Measurements from ENCODE around the gene PADI2.

The PADI2 gene

DNA sequence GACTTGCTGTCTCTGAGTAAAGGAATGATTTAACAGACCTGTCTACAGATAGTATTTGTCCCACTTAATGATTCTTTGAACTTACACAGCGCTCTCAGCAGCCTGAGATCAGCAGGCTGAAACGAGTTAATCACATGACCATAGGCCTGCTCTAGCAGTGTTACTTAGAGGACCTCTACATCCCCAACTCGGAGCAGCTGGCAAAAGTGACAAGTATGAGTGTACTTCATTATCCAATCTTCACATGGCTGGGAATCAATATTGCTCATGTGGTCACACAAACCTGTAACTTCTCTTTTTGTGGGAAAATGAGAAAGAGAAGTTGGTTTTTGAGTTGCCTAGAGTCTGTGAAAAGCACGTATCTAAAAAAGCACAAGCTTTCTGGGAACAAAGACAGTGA is 96.1 kb downstream of the PADI2 start:
- no peak overlapping the region for H3K4me3 ChIP-seq (ENCODE audit: low read depth, low read length)
- no peaks in the 10 kb centered on the region for H3K4me1 ChIP-seq (ENCODE audit: control insufficient read depth, insufficient read depth, low read length)
- no peaks in the 10 kb centered on the region for H3K9me3 ChIP-seq (ENCODE audit: control insufficient read depth, insufficient read depth, low read length)
- H3K27me3 ChIP-seq (ENCODE audit: control insufficient read depth, insufficient read depth, low read length) = no peaks in the 10 kb centered on the region
- no peak overlapping the region for H3K9ac ChIP-seq (ENCODE audit: low read depth, low read length)
- H3K36me3 ChIP-seq (ENCODE audit: control insufficient read depth, insufficient read depth, low read length) = peaks cover 54% of the 10 kb centered on the region

DNA sequence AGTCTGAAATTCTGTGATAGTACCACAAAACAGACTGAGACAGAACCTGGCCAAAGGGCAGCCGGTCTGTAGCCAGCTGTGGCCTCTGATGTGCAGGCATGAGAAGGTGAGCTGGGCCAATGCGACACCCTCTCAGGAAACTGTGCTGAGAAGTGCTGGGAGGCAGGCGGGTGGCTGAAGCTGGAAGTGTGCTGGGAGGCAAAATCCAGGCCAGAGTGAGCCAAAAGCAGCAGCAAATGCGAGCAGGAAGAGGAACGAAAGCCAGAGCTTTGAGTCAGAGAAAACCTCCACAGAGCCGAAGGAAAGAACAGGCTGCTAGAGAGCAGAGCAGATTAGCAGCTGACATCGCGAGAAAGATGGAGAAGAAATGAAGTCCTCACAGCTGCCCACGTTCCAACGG is 97.4 kb downstream of the PADI2 start:
- no peaks in the 10 kb centered on the region for H3K27me3 ChIP-seq (ENCODE audit: control insufficient read depth, insufficient read depth, low read length)
- no peaks in the 10 kb centered on the region for H3K4me1 ChIP-seq (ENCODE audit: control insufficient read depth, insufficient read depth, low read length)
- no peak overlapping the region for H3K4me3 ChIP-seq (ENCODE audit: low read depth, low read length)
- peaks cover 43% of the 10 kb centered on the region for H3K36me3 ChIP-seq (ENCODE audit: control insufficient read depth, insufficient read depth, low read length)
- no peak overlapping the region for H3K9ac ChIP-seq (ENCODE audit: low read depth, low read length)
- H3K9me3 ChIP-seq (ENCODE audit: control insufficient read depth, insufficient read depth, low read length) = no peaks in the 10 kb centered on the region

DNA sequence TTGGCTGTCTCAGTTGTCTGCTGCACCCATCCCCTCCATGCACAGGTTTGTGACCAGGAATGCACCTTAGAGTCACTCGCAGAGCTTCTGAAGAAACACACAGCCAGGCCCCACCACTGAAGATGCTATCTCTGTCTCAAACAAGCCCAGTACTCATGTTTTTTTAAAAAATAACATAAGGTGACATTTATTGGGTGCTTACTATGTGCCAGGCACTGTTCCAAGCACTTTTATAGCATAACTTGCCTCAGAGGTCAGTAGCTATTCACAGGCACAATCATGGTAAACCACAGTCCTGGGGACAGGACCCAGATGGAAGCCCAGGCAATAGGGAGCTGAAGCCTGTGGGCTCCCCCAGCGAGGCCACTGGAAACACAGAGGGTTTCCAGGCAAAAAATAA is 98.7 kb downstream of the PADI2 start:
- H3K4me1 ChIP-seq (ENCODE audit: control insufficient read depth, insufficient read depth, low read length) = peaks cover 9% of the 10 kb centered on the region
- no peak overlapping the region for H3K9ac ChIP-seq (ENCODE audit: low read depth, low read length)
- no peaks in the 10 kb centered on the region for H3K27me3 ChIP-seq (ENCODE audit: control insufficient read depth, insufficient read depth, low read length)
- no peaks in the 10 kb centered on the region for H3K9me3 ChIP-seq (ENCODE audit: control insufficient read depth, insufficient read depth, low read length)
- H3K4me3 ChIP-seq (ENCODE audit: low read depth, low read length) = no peak overlapping the region
- H3K36me3 ChIP-seq (ENCODE audit: control insufficient read depth, insufficient read depth, low read length) = peaks cover 43% of the 10 kb centered on the region

DNA sequence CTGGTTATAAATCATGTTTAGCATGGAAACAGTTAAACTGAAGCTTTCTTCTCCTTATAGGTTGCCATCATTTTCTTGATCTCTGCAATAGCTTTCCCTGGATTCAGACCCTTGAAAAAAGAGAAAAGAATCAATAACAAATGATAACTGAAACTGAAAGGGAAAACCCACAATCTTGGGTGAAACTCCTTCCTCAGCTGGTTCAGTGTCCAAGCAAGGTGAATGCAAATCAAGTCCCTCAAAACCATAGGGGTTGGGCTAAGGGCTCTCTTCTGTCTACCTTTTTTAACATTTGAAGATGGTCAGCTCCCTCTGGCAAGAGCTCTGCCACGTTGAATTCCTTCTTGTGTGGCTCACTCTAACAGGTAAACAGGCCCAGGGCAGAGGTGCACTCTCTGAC is 100.4 kb downstream of the PADI2 start:
- Histone ChIP-seq H3K36me3 (ENCODE audit: control insufficient read depth, insufficient read depth, low read length) (peaks cover 41% of the 10 kb centered on the region), H3K4me3 (ENCODE audit: low read depth, low read length) (no peak overlapping the region), H3K4me1 (ENCODE audit: control insufficient read depth, insufficient read depth, low read length) (peaks cover 17% of the 10 kb centered on the region), H3K9ac (ENCODE audit: low read depth, low read length) (no peak overlapping the region), H3K27me3 (ENCODE audit: control insufficient read depth, insufficient read depth, low read length) (no peaks in the 10 kb centered on the region), H3K9me3 (ENCODE audit: control insufficient read depth, insufficient read depth, low read length) (no peaks in the 10 kb centered on the region)

DNA sequence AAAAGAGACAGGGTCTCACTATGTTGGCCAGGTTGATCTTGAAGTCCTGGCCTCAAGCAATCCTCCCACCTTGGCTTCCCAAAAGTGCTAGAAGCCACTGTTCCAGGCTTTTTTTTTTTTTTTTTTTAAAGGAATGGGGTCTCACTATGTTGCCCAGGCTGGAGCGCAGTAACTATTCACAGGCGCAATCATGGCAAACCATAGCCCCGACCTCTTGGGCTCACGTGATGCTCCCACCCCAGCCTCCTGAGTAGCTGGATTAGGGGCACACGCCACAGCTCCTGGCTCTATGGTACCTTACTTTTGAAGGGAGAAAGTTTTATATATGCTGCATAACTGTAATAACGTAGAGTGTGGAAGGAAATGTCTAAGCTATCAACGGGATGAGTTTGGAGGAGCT is 101.8 kb downstream of the PADI2 start:
- H3K36me3 ChIP-seq (ENCODE audit: control insufficient read depth, insufficient read depth, low read length) = peaks cover 29% of the 10 kb centered on the region
- no peaks in the 10 kb centered on the region for H3K9me3 ChIP-seq (ENCODE audit: control insufficient read depth, insufficient read depth, low read length)
- H3K9ac ChIP-seq (ENCODE audit: low read depth, low read length) = no peak overlapping the region
- peaks cover 28% of the 10 kb centered on the region for H3K4me1 ChIP-seq (ENCODE audit: control insufficient read depth, insufficient read depth, low read length)
- no peaks in the 10 kb centered on the region for H3K27me3 ChIP-seq (ENCODE audit: control insufficient read depth, insufficient read depth, low read length)
- no peak overlapping the region for H3K4me3 ChIP-seq (ENCODE audit: low read depth, low read length)
